Activated CD4-positive, alpha-beta T cell treated with anti-CD3 and anti-CD28 coated beads for 24 hours (primary cell): ENCODE data around the gene UPK3A.
"Not testable (repeated sequence)": the region's sequence is repeated elsewhere in the genome, so short reads cannot be mapped to it uniquely, and the experiment has no call there.

ENCODE experiments used
- DNase-seq, 2 donors: peaks; one replicate each; pipeline ENCODE4 v3.0.0-alpha.2; 2020; ENCODE audit warnings: low read depth in 2 of 2

Gene UPK3A

DNA sequence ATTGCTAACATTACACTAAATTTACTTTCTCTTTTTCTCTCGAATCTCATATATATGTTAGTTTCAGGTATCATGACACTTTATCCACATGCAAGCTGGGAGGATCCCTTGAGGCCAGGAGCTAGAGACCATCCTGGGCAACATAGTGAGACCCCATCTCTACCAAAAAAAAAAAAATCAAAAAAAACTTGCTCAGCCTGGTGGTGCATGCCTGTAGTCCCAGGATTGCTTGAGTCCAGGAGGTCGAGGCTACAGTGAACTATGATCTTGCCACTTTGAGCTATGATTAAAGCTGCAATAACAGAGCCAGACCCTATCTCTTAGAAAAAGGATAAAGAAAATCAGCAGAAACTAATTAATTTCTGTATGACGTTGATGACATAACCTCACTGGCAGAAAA lies 3.7 kb upstream of the UPK3A start:
- DNase-seq, result no peak

GRCh38 chr22:45285263-45286058 lies 712 bp downstream of the UPK3A start:
- DNase-seq, result no peak

DNA sequence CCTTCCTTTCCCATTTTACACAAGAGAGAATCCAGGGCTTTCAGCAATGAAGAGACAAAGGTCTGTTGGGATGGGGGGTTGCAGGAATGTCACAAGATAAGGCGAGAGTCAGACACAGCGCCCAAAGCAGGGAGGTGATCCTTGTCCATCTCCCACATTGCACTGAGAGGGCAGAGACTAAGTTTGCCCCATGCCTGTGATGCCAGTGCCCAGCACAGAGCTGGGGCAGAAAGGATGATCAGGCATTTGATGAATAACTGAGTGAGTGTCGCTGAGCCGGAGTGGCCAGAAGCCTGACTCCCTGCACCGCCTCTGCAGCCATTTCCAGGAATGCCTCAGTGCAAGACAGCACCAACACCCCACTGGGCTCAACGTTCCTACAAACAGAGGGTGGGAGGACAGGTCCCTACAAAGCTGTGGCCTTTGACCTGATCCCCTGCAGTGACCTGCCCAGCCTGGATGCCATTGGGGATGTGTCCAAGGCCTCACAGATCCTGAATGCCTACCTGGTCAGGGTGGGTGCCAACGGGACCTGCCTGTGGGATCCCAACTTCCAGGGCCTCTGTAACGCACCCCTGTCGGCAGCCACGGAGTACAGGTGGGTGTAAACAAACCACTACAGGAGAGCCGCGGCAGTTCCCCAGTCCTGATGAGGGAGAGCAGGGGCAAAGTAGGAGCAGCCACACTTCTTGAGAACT lies 2.3 kb downstream of the UPK3A start:
- DNase-seq, result no peak

DNA sequence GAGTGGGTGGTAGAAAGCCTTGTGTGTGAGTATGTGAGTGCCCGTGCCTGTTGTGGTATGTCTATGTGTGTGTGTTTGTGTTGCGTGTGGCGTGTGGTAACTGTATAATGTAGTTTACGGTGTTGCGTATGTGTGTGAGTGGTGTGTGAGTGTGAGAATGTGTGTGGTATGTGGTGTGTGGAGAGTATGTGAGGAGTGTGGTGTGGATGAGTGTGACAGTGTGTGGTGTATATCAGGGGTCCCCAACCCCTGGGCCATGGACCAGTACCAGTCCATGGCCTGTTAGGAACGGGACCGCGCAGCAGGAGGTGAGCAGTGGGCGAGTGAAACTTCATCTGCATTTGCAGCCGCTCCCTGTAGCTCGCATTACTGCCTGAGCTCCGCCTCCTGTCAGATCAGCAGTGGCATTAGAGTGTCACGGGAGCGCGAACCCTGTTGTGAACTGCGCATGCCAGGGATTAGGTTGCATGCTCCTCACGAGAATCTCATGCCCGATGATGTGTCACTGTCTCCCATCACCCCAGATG lies 5.7 kb downstream of the UPK3A start:
- DNase-seq, result no peak

DNA sequence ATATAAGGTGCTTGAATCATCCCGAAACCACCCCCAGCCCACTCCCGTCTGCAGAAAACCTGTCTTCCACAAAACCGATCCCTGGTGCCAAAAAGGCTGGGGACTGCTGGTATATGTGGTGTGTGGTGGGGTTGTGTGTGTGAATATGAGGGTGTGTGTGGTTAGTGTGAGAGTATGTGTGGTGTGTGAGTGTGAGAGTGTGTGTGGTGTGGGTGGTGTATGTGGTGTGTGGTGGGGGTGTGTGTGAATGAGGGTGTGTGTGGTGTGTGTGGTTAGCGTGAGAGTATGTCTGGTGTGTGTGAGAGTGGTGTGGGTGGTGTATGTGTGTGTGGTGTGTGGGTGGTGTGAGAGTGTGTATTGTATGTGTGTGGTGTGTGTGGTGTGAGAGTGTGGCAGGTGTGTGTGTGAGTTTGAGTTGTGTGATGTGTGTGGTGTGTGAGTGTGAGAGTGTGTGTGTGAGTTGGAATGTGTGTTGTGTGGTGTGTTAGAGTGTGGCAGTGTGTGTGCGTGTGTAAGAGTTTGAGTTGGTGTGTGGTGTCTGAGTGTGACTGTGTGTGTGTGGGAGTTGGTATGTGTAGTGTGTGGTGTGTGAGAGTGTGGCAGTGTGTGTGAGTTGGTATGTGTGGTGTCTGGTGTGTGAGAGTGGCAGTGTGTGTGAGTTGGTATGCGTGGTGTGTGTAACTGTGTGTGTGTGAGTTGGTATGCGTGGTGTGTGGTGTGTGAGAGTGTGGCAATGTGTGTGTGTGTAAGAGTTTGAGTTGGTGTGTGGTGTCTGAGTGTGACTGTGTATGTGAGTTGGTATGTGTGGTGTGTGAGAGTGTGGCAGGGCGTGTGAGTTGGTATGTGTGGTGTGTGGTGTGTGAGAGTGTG lies 6.5 kb downstream of the UPK3A start:
- no peak for DNase-seq

DNA sequence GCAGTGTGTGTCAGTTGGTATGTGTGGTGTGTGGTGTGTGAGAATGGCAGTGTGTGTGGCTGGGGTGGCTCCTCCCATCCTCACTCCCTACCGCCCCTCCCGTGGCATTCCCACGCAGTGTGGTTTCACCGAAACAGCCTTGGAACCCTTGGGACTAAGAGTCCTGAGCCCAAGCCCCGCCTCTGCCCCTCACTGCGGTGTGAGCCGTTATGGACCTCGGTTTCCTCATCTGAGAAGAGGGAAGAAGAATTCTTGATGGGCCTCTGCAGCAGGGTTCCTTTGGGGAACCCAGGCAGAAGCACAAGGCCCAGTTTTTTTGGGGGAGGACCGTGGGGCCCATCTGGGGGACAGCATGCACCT lies 7.2 kb downstream of the UPK3A start:
- no peak for DNase-seq

DNA sequence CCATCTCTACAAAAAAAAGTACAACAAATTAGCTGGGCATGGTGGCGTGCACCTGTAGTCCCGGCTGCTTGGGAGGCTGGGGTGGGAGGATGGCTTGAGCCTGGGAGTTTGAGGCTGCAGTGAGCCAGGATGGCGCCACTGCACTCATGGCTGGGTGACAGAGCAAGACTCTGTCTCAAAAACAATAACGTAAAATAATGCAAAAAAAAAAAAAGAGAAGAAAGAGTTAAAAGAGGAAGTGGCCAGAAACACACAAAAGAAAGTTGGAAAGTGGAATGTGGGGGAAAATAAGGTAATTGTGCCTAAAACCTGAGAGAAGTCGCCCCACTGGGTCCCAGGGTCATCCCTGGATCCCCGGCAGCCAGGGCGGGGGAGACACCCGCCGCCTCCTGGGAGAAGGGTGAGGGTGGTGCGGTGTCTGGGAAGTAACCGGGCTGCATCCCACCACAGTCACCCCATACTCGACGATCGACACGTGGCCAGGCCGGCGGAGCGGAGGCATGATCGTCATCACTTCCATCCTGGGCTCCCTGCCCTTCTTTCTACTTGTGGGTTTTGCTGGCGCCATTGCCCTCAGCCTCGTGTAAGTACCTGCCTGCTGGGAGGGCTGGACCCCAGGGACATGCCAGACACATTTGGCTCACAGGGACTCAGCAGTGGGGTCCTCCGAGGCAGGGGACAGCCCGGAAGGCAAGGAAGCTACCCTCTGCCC lies 8.1 kb downstream of the UPK3A start:
- DNase-seq, result no peak

GRCh38 chr22:45294030-45294429 lies 9.3 kb downstream of the UPK3A start:
- DNase-seq, result no peak

GRCh38 chr22:45295004-45295403 lies 10.3 kb downstream of the UPK3A start:
- not testable (repeated sequence) for DNase-seq

- no peak for DNase-seq
These were observed 10.7 kb downstream of the UPK3A start for GRCh38 chr22:45295492-45295891.

GRCh38 chr22:45296628-45297297 lies 12.0 kb downstream of the UPK3A start:
- no peak for DNase-seq

DNA sequence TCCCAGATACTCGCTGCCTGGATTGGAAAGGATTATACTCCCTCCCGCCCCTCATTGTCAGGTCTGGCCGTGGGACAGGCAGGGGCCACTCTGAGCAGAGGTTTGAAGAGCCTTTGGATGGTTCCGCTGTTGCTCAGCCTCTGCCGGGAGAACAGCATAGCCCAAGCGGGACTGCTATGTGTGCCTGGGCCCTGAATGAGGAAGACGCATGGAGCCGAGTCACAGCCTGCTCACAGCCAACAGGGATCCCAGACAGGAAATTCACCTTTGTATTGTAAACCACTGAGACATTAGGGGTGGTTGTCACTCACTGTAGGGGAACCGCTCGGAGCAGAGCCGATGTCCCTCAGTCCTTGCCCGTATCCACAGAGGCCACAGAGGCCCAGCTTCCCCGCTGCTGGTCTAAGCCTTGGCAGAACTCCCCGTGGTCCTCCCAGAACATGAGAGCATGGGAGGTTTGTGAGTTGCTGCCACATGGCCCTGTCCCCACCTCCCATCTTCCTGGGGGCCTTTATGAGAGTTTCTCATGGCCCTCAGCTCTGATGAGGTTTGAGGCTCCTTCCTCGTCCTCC lies 14.3 kb downstream of the UPK3A start:
- DNase-seq, result no peak

DNA sequence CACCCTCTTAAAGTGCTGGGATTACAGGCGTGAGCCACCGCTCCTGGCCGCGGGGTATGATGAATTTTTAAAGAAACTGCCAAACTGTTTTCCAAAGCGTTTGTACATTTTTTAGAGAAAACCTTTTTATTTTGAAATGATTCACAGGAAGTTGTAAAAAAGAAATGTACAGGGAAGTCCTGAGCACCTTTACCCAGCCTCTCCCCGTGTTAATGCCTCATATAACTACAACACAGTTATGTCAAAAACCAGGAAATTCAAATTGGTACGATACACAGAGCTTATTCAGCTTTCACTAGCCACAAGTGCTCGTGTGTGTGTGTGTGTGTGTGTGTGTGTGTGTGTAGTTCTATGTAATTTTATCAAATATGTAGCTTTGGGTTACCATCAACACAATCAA lies 18.0 kb downstream of the UPK3A start:
- DNase-seq, result no peak

DNA sequence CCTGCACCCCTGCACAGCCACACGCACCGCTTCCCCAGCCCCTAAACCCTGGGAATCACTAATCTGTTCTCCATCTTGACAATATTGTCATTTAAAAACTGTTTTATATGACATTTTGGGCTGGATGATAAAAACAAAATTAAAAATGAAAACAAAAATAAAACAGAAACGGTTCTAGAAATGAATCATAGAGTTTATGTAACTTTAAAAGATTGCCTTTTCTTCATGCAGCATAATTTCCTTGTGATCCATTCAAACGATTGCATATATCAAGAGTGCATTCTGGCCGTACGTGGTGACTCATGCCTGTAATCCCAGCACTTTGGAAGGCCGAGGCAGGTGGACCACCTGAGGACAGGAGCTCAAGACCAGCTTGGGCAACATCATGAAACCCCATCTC lies 18.4 kb downstream of the UPK3A start:
- no peak for DNase-seq

DNA sequence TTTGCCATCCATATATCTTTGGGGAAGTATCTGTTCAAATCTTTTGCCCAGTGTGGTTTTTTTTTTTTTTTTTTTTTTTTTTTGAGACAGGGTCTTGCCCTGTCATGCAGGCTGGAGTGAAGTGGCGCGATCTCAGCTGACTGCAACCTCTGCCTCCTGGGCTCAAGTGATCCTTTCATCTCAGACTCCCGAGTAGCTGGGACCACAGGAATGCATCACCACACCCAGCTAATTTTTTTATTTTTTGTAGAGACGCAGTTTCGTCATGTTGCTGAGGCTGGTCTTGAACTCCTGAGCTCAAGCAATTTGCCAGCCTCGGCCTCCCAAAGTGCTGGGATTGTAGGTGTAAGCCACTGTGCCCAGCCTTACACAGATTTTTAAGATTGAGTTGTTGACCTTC lies 20.2 kb downstream of the UPK3A start:
- no peak for DNase-seq

- DNase-seq, result no peak
These were observed 20.8 kb downstream of the UPK3A start for GRCh38 chr22:45305456-45306075.

DNA sequence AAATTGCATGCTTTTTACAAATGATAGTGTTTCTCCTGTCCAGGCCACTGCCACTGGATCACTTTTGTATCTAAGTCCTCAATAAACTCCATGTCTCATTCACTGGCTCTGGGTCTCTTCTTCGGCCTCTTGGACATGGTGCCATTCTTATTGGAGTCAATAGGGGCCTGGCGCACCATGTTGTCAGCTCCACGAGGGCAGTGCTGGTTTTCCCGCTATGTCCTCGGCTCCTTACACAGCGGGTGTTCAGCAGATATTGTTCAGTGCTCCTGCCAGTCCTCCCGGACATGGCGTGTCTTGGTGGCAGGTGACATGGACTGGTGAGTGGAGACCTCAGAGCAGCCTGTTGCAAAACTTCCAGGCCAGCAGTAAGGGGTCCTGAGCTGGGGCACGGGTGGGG lies 21.4 kb downstream of the UPK3A start:
- no peak for DNase-seq

GRCh38 chr22:45308391-45308956 lies 23.7 kb downstream of the UPK3A start:
- DNase-seq, result no peak

DNA sequence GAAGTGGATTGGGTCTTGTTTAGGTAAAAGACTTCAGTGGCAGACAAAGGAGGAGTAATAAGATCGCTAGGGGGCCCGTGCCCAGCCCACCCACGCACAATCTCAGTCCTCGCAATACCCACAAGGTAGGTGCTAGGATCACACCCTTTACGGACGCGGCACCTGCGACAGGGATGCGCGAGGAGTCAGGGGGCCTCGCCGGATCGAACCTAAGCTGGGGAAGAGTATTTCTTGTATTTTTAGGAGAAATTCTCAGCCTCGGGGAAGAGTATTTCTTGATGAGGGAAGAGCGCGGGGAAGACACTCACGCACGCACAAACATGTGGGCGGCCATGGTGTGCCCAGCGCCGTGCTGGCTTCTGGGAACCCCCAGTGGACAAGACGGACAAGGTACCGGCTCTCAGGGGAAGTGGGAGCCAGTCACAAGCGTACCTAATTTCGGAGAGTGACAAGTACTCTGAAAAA lies 24.2 kb downstream of the UPK3A start:
- no peak for DNase-seq
